NB4 (cell line): Measurements from ENCODE around the gene CTNNAL1.
"Not testable (repeated sequence)": the region's sequence is repeated elsewhere in the genome, so short reads cannot be mapped to it uniquely, and the experiment has no call there.

Experiments
- DNase-seq: peaks from one replicate; pipeline ENCODE4 v3.0.0; 2010; ENCODE audit warnings: low read depth
- H3K4me3 ChIP-seq: one replicate; pipeline ENCODE4 v1.5.1; 2011; ENCODE audit warnings: mild to moderate bottlenecking, low read depth, low read length, moderate library complexity
- CTCF ChIP-seq: IDR thresholded peaks from one replicate; pipeline ENCODE4 v1.5.1; 2012; ENCODE audit warnings: low read depth, low read length
- MYC ChIP-seq: IDR thresholded peaks from 2 replicates; pipeline ENCODE4 v1.6.1; 2011; ENCODE audit warnings: low read depth, low read length
- POLR2A ChIP-seq: IDR thresholded peaks from 2 replicates; pipeline ENCODE4 v1.6.1; 2011; ENCODE audit warnings: mild to moderate bottlenecking; ENCODE audit not compliant: insufficient read length; ENCODE audit errors: extremely low read depth
- TF ChIP-seq, protein P1 (sequence below): IDR thresholded peaks from 2 replicates; pipeline ENCODE4 v1.6.1; 2011; ENCODE audit warnings: low read depth, low read length

Gene CTNNAL1

GRCh38 chr9:108972626-108973209, 40.6 kb downstream of the CTNNAL1 start:
- TF ChIP-seq CTCF (no peak), MYC (no peak), POLR2A (no peak)
- TF ChIP-seq, protein P1, sequence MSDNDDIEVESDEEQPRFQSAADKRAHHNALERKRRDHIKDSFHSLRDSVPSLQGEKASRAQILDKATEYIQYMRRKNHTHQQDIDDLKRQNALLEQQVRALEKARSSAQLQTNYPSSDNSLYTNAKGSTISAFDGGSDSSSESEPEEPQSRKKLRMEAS = no peak
- DNase-seq = no peak

GRCh38 chr9:108972186-108972585, 41.1 kb downstream of the CTNNAL1 start:
- TF ChIP-seq CTCF = no peak
- no peak for TF ChIP-seq MYC
- TF ChIP-seq POLR2A = no peak
- TF ChIP-seq, protein P1 = no peak
- no peak overlapping the region for H3K4me3 ChIP-seq
- no peak for DNase-seq

More at GRCh38 chr9:108972626-108973209, 40.6 kb downstream of the CTNNAL1 start:
- H3K4me3 ChIP-seq = no peak overlapping the region

- not testable (repeated sequence) for DNase-seq
Observed at GRCh38 chr9:108971392-108971791, 41.9 kb downstream of the CTNNAL1 start.

GRCh38 chr9:108967916-108968315, 45.4 kb downstream of the CTNNAL1 start:
- no peak overlapping the region for H3K4me3 ChIP-seq
- no peak for DNase-seq
- TF ChIP-seq, protein P1 = no peak
- TF ChIP-seq POLR2A = no peak
- no peak for TF ChIP-seq MYC
- TF ChIP-seq CTCF = no peak

More at GRCh38 chr9:108971392-108971791, 41.9 kb downstream of the CTNNAL1 start:
- not testable (repeated sequence) for H3K4me3 ChIP-seq

DNA sequence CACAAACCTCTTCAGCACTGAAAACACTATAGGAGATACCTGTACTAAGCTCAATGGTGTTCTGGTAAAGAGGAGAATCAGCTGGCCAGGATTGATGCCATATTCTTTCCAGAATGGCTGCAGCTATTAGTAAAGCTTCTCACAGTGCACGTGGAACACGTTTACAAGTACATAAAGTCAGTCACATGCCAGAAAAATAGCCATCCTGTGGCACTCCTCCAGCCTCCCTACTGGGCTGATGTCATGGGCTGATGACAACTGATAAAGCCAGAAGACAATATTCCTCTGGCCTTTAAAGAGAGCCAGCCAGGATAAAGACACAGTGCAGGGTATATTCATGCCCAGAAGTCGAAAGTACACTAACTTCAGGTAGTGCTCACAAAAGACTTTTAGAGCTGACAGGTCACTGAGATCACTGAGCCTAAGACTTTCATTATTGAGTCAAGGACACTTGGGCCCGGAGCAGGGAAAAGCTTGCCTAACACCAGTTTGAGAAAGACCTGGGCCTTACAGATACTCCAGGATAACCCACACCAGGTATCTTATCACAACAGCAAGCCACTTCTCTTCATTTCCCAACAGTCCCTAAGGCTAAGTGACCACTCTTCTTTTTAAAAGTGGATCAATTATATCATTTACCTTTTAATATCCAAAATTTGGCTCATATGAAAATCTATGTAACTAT, 49.7 kb downstream of the CTNNAL1 start:
- no peak for DNase-seq
- H3K4me3 ChIP-seq = no peak overlapping the region
- TF ChIP-seq CTCF (no peak), POLR2A (no peak), MYC (no peak)

GRCh38 chr9:108961151-108961550, 52.1 kb downstream of the CTNNAL1 start:
- no peak overlapping the region for H3K4me3 ChIP-seq
- DNase-seq = no peak
- TF ChIP-seq, protein P1 = no peak
- TF ChIP-seq MYC (no peak), POLR2A (no peak), CTCF (no peak)
